ENCODE results near the gene PLOD2. TPM values are rescaled to one million over a fixed set of nuclear protein-coding genes. Genes with fewer than 3 reads are reported as not detected.

The PLOD2 gene
- 76.2 to 120 TPM (median 111 TPM) in 5 replicates for total RNA-seq (2022; extraction: Qiagen RNA extraction; ENCODE audit: low read depth)

GRCh38 chr3:146160964-146161662 is at the start of gene PLOD2:
Gene PLOD2, minus strand, starts transcription at chr3:146161184. Its CDS starts 195 bp downstream, at chr3:146160989.

Other genes with a start within 250 kb of the PLOD2 start
- 5.8 to 8.5 TPM (median 7.1 TPM) in 5 replicates for gene PLSCR4, start 89.9 kb upstream of the PLOD2 start, total RNA-seq (2022; extraction: Qiagen RNA extraction; ENCODE audit: low read depth)